GM21786 (cell line): ENCODE measurements around the gene ARHGAP4.
A peak's percentile ranks its signal among the peaks of the same experiment; 100 is the strongest.

Source experiments
- ATAC-seq: cut with Tn5 transposase; IDR thresholded peaks from one replicate; pipeline ENCODE4 v1.9.1; 2021; ENCODE audit not compliant: unreplicated experiment

ARHGAP4 gene

GRCh38 chrX:153927922-153928760, 2.1 kb upstream of the ARHGAP4 start:
- peak; percentile 75 for ATAC-seq

DNA sequence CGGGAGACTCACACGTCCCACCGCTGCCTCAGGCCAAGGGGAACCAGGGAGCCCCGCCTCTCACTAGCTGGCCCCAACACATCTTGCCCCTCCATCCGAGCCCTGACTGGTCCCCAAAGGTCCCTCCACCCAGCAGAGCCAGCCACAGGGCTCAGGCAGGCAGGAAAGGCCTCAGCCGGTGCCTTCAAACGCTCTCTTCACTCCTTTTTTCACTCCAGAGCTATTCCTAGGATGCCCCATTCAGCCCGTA, 1.5 kb upstream of the ARHGAP4 start:
- no peak for ATAC-seq

GRCh38 chrX:153926858-153927671, 1.0 kb upstream of the ARHGAP4 start:
- peak; percentile 43 for ATAC-seq

- no peak for ATAC-seq
These were observed 441 bp upstream of the ARHGAP4 start for GRCh38 chrX:153926552-153926857.

- no peak for ATAC-seq
These were observed 701 bp downstream of the ARHGAP4 start for GRCh38 chrX:153925387-153925738.

- ATAC-seq: no peak
These were observed 1.8 kb downstream of the ARHGAP4 start for GRCh38 chrX:153924149-153924861.

GRCh38 chrX:153922932-153923857, 2.9 kb downstream of the ARHGAP4 start:
- ATAC-seq: no peak

- ATAC-seq: no peak
These were observed 4.3 kb downstream of the ARHGAP4 start for GRCh38 chrX:153921511-153922446.

GRCh38 chrX:153921070-153921469, 5.0 kb downstream of the ARHGAP4 start:
- no peak for ATAC-seq

- no peak for ATAC-seq
These were observed 5.5 kb downstream of the ARHGAP4 start for GRCh38 chrX:153920546-153920945.

DNA sequence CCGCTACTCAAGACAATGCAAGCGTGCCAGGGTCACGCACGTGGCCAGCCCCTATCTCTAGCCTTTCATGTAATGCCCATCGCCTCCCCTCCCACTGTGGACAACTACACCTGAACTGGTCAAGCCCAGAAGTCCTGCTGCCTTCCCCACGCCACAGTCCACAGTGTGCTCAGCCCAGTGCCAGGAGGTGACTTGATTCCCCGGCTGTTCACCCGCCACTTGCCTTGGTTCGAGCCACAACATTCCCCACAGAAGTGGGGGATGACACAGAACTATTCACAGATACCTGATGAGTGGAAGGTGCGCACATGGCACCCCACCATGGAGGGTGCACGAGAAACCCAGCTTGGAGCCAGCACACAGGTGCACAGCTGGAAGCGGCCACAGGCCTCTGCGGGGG, 6.8 kb downstream of the ARHGAP4 start:
- ATAC-seq: no peak

DNA sequence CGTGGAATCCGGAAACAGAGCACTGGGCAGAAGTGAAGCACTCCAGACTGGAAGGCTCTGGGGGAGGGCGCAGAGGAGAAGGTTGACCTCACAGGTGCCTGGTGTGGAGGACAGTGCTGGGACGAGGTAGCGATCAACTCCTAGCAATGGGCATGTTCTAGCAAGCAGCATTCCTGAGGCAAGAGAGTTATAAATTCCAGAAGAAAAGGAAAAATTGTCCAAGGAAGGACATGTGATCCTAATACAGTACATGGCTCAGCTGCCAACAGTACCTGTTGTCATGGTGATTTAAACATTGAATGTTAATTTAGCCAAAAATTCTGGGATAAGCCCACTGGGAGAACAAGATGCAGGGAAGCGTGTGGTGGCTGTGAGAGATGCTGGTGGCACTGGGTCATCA, 8.2 kb downstream of the ARHGAP4 start:
- ATAC-seq: no peak

- ATAC-seq: no peak
These were observed 12.4 kb downstream of the ARHGAP4 start for GRCh38 chrX:153913701-153914100.

GRCh38 chrX:153913211-153913610, 12.9 kb downstream of the ARHGAP4 start:
- ATAC-seq: no peak

DNA sequence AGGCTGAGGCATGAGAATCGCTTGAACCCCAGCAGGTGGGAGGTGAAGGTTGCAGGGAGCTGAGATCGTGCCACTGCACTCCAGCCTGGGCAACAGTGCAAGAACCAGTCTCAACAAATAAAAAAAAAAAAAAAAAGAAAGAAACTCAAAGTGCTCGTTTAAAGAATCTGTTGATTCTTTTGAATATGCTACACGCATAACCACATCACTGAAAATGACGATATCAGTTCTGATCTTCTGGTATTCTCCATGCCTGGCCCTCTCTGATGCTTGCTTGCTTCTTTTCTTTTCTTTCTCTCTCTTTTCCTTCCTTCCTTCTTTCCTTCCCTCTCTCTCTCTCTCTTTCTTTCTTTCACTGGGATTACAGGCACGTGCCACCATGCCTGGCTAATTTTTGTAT, 14.3 kb downstream of the ARHGAP4 start:
- ATAC-seq: no peak

GRCh38 chrX:153910446-153910845, 15.6 kb downstream of the ARHGAP4 start:
- no peak for ATAC-seq

GRCh38 chrX:153909980-153910360, 16.1 kb downstream of the ARHGAP4 start:
- ATAC-seq: no peak

GRCh38 chrX:153909024-153909979, 16.8 kb downstream of the ARHGAP4 start:
- ATAC-seq: no peak
